CD4-positive, CD25-positive, alpha-beta regulatory T cell (primary cell): ENCODE results near the gene DNAJB11. TPM values are rescaled to one million over a fixed set of nuclear protein-coding genes. Genes with fewer than 3 reads are reported as not detected.

Source experiments
- ATAC-seq, 2 donors: fragments of 150-1000 bp; cut with Tn5 transposase; one replicate each; pipeline ENCODE4 v1.10.0; 2021; ENCODE audit warnings: low read depth in 2 of 2, moderate number of reproducible peaks in 2 of 2, moderate library complexity in 1 of 2
- DNase-seq, 3 donors: peaks; one replicate each; pipeline versions ENCODE4 v3.0.0 to v3.0.0-alpha.2; 2012 to 2022; ENCODE audit warnings: mixed read lengths in 1 of 3
- H3K27ac ChIP-seq: one replicate; pipeline ENCODE4 v1.7.0; 2013; ENCODE audit warnings: mild to moderate bottlenecking, low read length; ENCODE audit not compliant: insufficient read depth, poor library complexity, severe bottlenecking
- H3K27me3 ChIP-seq: one replicate; pipeline ENCODE4 v1.7.0; 2013; ENCODE audit warnings: low read length; ENCODE audit not compliant: control insufficient read depth, insufficient read depth
- H3K36me3 ChIP-seq: one replicate; pipeline ENCODE4 v1.7.0; 2013; ENCODE audit warnings: mild to moderate bottlenecking, low read length, moderate library complexity; ENCODE audit not compliant: control insufficient read depth, insufficient read depth
- H3K4me1 ChIP-seq: 2 replicates; pipeline ENCODE4 v1.7.0; 2013; ENCODE audit warnings: mild to moderate bottlenecking, low read length; ENCODE audit not compliant: insufficient read depth, control insufficient read depth, poor library complexity, severe bottlenecking
- H3K4me3 ChIP-seq: one replicate; pipeline ENCODE4 v1.7.0; 2013; ENCODE audit warnings: low read depth, mild to moderate bottlenecking, low read length, moderate library complexity
- H3K9me3 ChIP-seq, 2 experiments: 1 replicate in 1 of 2; 2 replicates in 1 of 2; pipeline ENCODE4 v1.7.0; 2013; ENCODE audit warnings: low read length in 2 of 2, mild to moderate bottlenecking in 1 of 2, moderate library complexity in 1 of 2; ENCODE audit not compliant: control insufficient read depth in 2 of 2
- H3K27ac Mint-ChIP-seq, 3 donors: one replicate each; pipeline ENCODE4 v1.8.0; 2020 to 2022; ENCODE audit warnings: mild to moderate bottlenecking in 3 of 3, mixed read lengths in 3 of 3, moderate library complexity in 2 of 3
- H3K27me3 Mint-ChIP-seq: one replicate; pipeline ENCODE4 v1.8.0; 2022; ENCODE audit warnings: mild to moderate bottlenecking, mixed read lengths
- H3K36me3 Mint-ChIP-seq: one replicate; pipeline ENCODE4 v1.8.0; 2020; ENCODE audit warnings: mixed read lengths
- H3K4me1 Mint-ChIP-seq, 4 donors: one replicate each; pipeline ENCODE4 v1.8.0; 2020 to 2022; ENCODE audit warnings: mixed read lengths in 4 of 4, mild to moderate bottlenecking in 1 of 4
- H3K4me3 Mint-ChIP-seq, 4 donors: one replicate each; pipeline ENCODE4 v1.8.0; 2020 to 2022; ENCODE audit warnings: mild to moderate bottlenecking in 4 of 4, mixed read lengths in 4 of 4, moderate library complexity in 3 of 4
- H3K9me3 Mint-ChIP-seq, 7 donors: one replicate each; pipeline ENCODE4 v1.8.0; 2020 to 2022; ENCODE audit warnings: mixed read lengths in 7 of 7, mild to moderate bottlenecking in 3 of 7, moderate library complexity in 2 of 7
- polyA plus RNA-seq, 4 donors: library from polyadenylated mRNA; unstranded; fragments of 300-500 nt; fragmentation: Illumina TruSeq; gene quantifications; one replicate each; pipeline ENCODE4 v1.2.3, GENCODE V29; 2021
- total RNA-seq: library from RNA; stranded (reverse); gene quantifications from one replicate; pipeline ENCODE4 v1.2.3, GENCODE V29; 2022

The DNAJB11 gene
- total and polyA plus RNA-seq, 5 donors from 2014 or later: 26.4 to 91.9 (median 36.4) TPM

DNA sequence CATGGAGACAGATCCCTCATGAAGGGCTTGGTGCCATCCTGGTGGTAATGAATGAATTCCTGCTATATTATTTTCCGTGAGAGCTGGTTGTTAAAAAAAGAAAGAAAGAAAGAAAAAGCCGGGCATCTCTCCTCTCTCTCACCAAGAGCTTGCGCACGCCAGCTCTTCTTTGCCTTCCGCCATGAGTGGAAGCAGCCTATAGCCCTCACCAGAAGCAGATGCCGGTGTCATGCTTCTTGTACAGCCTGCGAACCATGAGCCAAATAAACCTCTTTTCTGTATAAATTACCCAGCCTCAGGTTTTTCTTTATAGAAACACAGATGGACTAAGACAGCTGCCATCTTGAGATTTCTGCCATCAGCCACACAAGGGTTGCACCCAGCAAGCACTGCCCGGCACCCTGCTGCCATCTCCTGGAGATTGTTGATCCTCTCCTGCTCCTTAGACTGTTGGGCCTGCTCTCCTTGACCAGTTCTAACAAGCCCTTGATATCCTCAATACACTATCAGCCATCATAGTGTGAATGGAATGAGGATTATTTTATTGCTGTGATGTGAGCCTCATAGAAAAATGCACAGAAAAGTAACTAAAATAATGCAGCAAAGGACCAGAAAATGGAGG is 38.8 kb downstream of the DNAJB11 start:
- no peak for DNase-seq
- H3K36me3 Mint-ChIP-seq: no peaks in the 10 kb centered on the region
- Histone ChIP-seq H3K4me1 (no peaks in the 10 kb centered on the region), H3K9me3 (no peaks in the 10 kb centered on the region), H3K27ac (no peak overlapping the region), H3K27me3 (peaks cover 6% of the 10 kb centered on the region), H3K36me3 (no peaks in the 10 kb centered on the region), H3K4me3 (no peak overlapping the region)
- peaks cover 10% of the 10 kb centered on the region for H3K27me3 Mint-ChIP-seq
- H3K4me1 Mint-ChIP-seq: peaks cover 0 to 3% (median 1%) of the 10 kb centered on the region in 4 donors
- no peak overlapping the region for H3K4me3 Mint-ChIP-seq
- H3K9me3 Mint-ChIP-seq: no peaks in the 10 kb centered on the region
- ATAC-seq: no peak
- H3K27ac Mint-ChIP-seq: no peak overlapping the region

DNA sequence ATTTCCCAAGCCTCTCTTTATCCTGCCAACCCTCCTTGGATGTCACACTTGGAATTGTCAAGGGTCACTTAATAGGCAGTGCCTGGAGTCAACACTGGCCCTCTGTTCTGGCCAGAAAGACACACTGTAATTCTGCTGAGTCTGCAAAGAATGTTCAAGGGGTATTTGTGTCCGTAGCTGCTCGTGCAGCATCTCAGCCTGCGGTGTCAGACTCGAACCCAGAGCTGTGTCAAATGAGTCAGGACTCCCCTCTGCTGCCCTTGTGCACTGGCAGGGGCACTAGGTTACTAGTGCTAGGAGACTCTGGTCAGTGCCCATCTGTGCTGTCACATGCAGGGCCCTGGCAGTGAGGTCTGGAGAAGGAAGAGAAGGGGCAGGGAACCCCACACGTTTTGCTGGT is 41.5 kb downstream of the DNAJB11 start:
- no peak for DNase-seq
- H3K4me3 ChIP-seq: no peak overlapping the region
- no peaks in the 10 kb centered on the region for H3K36me3 ChIP-seq
- Mint-ChIP-seq H3K4me1 (peaks cover 5 to 18% (median 14%) of the 10 kb centered on the region in 4 donors), H3K27ac (no peak overlapping the region), H3K27me3 (peaks cover 19% of the 10 kb centered on the region), H3K4me3 (no peak overlapping the region), H3K9me3 (peaks cover 0 to 1% (median 0%) of the 10 kb centered on the region in 7 donors), H3K36me3 (no peaks in the 10 kb centered on the region)
- H3K4me1 ChIP-seq: peaks cover 8% of the 10 kb centered on the region
- no peaks in the 10 kb centered on the region for H3K9me3 ChIP-seq
- H3K27ac ChIP-seq: no peak overlapping the region
- ATAC-seq: no peak
- peaks cover 6% of the 10 kb centered on the region for H3K27me3 ChIP-seq

DNA sequence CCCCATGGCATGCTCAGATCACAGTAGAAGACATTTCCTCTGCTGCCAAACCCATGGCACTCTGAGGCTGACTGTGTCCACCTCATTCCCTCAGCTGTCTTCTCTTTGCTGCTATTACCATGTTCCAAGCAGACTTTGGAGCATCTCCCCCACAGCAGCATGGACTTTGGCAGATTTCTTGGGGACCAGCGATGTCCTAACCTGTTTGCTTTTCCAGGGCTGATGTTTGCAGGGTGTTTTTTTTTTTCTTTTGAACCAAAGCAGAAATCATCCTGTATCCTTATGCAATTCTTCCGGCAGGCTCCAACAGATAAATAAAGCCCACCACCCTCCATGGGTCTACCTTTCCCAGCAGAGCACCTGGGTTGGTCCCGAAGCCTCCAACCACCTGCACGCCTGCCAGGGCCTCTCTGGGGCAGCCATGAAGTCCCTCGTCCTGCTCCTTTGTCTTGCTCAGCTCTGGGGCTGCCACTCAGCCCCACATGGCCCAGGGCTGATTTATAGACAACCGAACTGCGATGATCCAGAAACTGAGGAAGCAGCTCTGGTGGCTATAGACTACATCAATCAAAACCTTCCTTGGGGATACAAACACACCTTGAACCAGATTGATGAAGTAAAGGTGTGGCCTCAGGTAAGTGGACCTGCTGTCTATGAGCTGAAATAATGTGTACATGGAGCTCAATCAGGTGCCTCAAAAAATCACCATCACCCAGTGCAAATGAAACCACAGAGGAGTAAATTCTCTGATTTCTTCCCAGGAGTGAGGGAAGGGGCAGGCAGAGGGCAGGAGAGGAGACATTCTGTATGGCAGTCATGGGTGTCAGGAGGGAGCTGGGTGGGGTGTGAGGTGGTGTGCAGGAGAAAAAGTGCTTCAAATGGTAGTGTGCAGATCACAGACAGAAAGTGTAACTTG is 42.5 kb downstream of the DNAJB11 start, which contains the start of gene AHSG:
TSS of gene AHSG (plus strand) at position 340 of the 916 bp plus-strand sequence. CDS start at position 422, 82 bp downstream.
- Mint-ChIP-seq H3K4me1 (peaks cover 5 to 21% (median 18%) of the 10 kb centered on the region in 4 donors), H3K4me3 (no peak within 1 kb of the TSS), H3K27me3 (peaks cover 22% of the 10 kb centered on the region), H3K36me3 (no peaks in the 10 kb centered on the region), H3K27ac (peak within 1 kb of the TSS in 1 of 3 donors; percentile 21), H3K9me3 (peaks cover 0 to 1% (median 0%) of the 10 kb centered on the region in 7 donors)
- no peak within 1 kb of the TSS for H3K27ac ChIP-seq
- no peaks in the 10 kb centered on the region for H3K36me3 ChIP-seq
- DNase-seq (no peak), ATAC-seq (no peak)
- peaks cover 11% of the 10 kb centered on the region for H3K27me3 ChIP-seq
- no peaks in the 10 kb centered on the region for H3K9me3 ChIP-seq
- peaks cover 12% of the 10 kb centered on the region for H3K4me1 ChIP-seq
- no peak within 1 kb of the TSS for H3K4me3 ChIP-seq

DNA sequence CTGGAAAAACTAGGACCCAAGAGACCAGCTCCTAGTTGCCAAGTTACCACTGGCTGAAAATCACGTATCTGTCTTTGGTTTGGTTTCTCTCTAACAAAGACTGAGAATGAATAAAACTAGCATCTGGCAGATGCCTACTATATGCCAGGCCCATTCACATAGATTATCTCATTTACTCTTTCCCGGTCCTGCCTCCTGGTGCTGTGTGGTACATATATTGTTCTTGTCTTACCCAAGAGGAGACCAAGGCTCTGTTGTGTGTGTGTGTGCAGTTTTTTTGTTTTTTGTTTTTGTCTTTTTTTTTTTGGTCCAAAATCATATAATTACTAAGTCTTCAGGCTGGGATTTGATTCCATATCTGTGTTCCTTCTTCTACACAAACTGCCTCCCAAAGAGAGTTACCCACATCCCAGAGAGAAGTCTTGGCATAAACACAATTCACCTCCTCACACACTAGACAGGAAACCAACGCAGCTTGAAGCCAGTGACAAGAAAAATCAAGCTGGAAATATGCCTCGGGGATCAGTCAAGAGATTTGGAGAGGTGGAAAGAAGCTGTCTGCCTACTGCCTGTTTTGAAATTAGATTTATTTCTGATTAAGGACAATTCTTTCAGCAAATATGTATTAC is 43.2 kb downstream of the DNAJB11 start:
- DNase-seq (no peak), ATAC-seq (no peak)
- H3K36me3 ChIP-seq: no peaks in the 10 kb centered on the region
- no peak overlapping the region for H3K4me3 Mint-ChIP-seq
- H3K27me3 Mint-ChIP-seq: peaks cover 30% of the 10 kb centered on the region
- no peaks in the 10 kb centered on the region for H3K9me3 ChIP-seq
- H3K36me3 Mint-ChIP-seq: no peaks in the 10 kb centered on the region
- no peak overlapping the region for H3K27ac Mint-ChIP-seq
- H3K4me3 ChIP-seq: no peak overlapping the region
- H3K4me1 Mint-ChIP-seq: peaks cover 5 to 21% (median 18%) of the 10 kb centered on the region in 4 donors
- peaks cover 17% of the 10 kb centered on the region for H3K27me3 ChIP-seq
- no peak overlapping the region for H3K27ac ChIP-seq
- peaks cover 0 to 1% (median 0%) of the 10 kb centered on the region in 7 donors for H3K9me3 Mint-ChIP-seq
- H3K4me1 ChIP-seq: peaks cover 12% of the 10 kb centered on the region

DNA sequence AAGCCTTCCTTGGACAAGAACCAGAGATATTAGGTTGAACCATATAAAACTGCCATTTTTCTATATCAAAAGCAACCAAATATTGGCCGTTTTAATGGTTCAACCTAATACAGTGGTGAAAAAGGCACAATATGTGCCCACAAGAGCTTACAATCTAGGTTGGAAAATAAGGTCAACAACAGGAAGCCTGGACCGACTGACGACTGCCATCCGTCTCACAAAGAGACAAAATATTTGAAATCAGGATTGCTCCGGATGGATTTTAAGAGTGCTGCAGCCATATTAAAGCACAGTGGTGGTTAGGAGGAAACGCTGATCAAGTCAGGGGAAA is 43.7 kb downstream of the DNAJB11 start:
- peak overlapping the region in 1 of 3 donors; percentile 48 for H3K27ac Mint-ChIP-seq
- H3K4me3 Mint-ChIP-seq: peak overlapping the region in 2 of 4 donors; percentile 39 to 59
- Histone ChIP-seq H3K27ac (no peak overlapping the region), H3K4me3 (peak overlapping the region; percentile 39), H3K27me3 (peaks cover 17% of the 10 kb centered on the region), H3K9me3 (no peaks in the 10 kb centered on the region), H3K4me1 (peaks cover 12% of the 10 kb centered on the region), H3K36me3 (no peaks in the 10 kb centered on the region)
- peaks cover 31% of the 10 kb centered on the region for H3K27me3 Mint-ChIP-seq
- DNase-seq (no peak), ATAC-seq (no peak)
- no peaks in the 10 kb centered on the region for H3K36me3 Mint-ChIP-seq
- H3K9me3 Mint-ChIP-seq: peaks cover 0 to 1% (median 0%) of the 10 kb centered on the region in 7 donors
- H3K4me1 Mint-ChIP-seq: peaks cover 5 to 21% (median 18%) of the 10 kb centered on the region in 4 donors

DNA sequence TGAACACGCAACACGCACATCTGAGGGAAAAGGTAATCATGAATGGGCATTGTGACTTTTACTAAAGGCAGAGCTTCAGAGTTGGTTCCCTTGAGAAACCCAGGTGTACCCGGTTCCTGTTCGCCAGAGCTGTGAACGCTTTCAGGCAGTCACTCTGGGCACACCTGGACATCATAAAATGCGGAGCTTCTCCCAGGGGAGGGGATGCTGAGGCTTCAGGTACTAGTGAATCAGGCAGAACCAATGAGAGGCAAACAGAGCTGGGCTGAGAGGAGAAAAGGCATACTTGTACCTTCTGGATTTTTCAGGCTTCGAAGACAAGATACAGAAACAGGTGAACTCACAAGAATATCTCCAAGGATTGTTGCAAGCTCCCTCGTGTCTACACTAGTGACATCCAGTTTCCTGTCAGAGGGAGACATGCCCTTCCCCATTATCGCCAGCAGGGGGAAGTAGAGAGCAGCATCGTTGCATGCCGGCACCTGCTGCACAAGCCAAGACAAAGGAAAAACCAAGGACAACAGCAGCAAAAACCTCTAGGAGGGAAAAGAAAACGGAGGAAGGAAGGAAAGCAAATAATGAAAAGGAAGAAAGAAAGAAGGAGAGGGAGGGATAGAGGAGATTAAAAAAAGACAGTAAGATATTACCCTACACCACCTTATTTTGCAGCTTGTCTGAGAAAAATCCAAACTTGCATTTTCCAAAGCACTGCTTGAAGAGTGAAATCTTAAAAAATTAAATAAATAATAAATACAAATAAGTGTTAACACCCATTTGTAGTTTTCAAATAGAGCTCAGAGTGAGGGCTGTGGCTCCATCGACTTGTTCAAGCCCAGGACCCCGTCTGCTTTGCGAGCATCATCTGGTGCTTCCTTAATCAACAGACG is 44.3 kb downstream of the DNAJB11 start:
- no peaks in the 10 kb centered on the region for H3K36me3 ChIP-seq
- H3K27me3 ChIP-seq: peaks cover 17% of the 10 kb centered on the region
- H3K4me1 ChIP-seq: peaks cover 12% of the 10 kb centered on the region
- ATAC-seq (peak; percentile 57 to 63), DNase-seq (peak; percentile 61 to 76 (median 75))
- Mint-ChIP-seq H3K36me3 (no peaks in the 10 kb centered on the region), H3K4me3 (peak overlapping the region; percentile 0 to 66 (median 57)), H3K27me3 (peaks cover 31% of the 10 kb centered on the region), H3K4me1 (peaks cover 5 to 21% (median 18%) of the 10 kb centered on the region in 4 donors), H3K27ac (peak overlapping the region in 1 of 3 donors; percentile 48), H3K9me3 (peaks cover 0 to 1% (median 0%) of the 10 kb centered on the region in 7 donors)
- peak overlapping the region; percentile 39 for H3K4me3 ChIP-seq
- H3K27ac ChIP-seq: no peak overlapping the region
- no peaks in the 10 kb centered on the region for H3K9me3 ChIP-seq

DNA sequence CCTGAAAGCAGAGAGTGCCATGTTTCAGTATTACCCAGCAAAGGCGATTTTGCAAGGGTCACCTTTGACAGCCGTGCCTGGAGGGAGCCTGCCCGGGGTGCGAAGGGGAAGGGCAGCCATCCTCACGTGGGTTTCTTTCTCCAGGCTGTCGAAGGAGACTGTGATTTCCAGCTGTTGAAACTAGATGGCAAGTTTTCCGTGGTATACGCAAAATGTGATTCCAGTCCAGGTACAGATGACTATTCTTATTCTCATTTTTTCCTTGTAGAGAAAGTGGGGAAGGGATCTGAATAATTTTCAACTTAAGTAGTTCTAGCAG is 45.7 kb downstream of the DNAJB11 start:
- Mint-ChIP-seq H3K27ac (peak overlapping the region in 1 of 3 donors; percentile 16), H3K27me3 (peaks cover 31% of the 10 kb centered on the region), H3K9me3 (peaks cover 0 to 1% (median 0%) of the 10 kb centered on the region in 7 donors), H3K4me3 (no peak overlapping the region), H3K36me3 (no peaks in the 10 kb centered on the region), H3K4me1 (peaks cover 5 to 21% (median 18%) of the 10 kb centered on the region in 4 donors)
- no peaks in the 10 kb centered on the region for H3K9me3 ChIP-seq
- no peak for DNase-seq
- no peaks in the 10 kb centered on the region for H3K36me3 ChIP-seq
- peaks cover 17% of the 10 kb centered on the region for H3K27me3 ChIP-seq
- H3K4me3 ChIP-seq: no peak overlapping the region
- ATAC-seq: no peak
- H3K27ac ChIP-seq: no peak overlapping the region
- H3K4me1 ChIP-seq: peaks cover 12% of the 10 kb centered on the region
